Measurements from ENCODE around the gene HOXD9. TPM values are rescaled to one million over a fixed set of nuclear protein-coding genes. Genes with fewer than 3 reads are reported as not detected.

Gene HOXD9
- total RNA-seq, 2 experiments from 2014 or later = not detected

GRCh38 chr2:176091329-176092258, 30.9 kb upstream of the HOXD9 start:
- CTCF ChIA-PET = no interaction called here
- H3K4me1 Mint-ChIP-seq (ENCODE audit: low read depth) = peaks cover 43% of the 10 kb centered on the region
- intact Hi-C loops (cut with DNase I, micrococcal nuclease) = loop anchor here in 1 of 2 experiments (10.0 kb wide), 2 partner anchors 727 to 1397 kb away; no protein-coding TSS in a partner anchor

GRCh38 chr2:176092270-176093144, 30.0 kb upstream of the HOXD9 start, which contains the start of gene HOXD13:
Gene HOXD13 (plus strand): TSS chr2:176092721. CDS start chr2:176092891, 170 bp downstream.
- ChIA-PET POLR2A (interaction anchor here (0.5 kb wide), 1 partner anchor 39 kb away, joined by 3 read pairs; no protein-coding TSS in a partner anchor), CTCF (no interaction called here)
- H3K27me3 Mint-ChIP-seq = peaks cover 93% of the 10 kb centered on the region
- peaks cover 46% of the 10 kb centered on the region for H3K4me1 Mint-ChIP-seq (ENCODE audit: low read depth)
- peak in 1 of 14 experiments; percentile 30 for DNase-seq
- H3K36me3 Mint-ChIP-seq (ENCODE audit: low read depth) = no peaks in the 10 kb centered on the region
- peaks cover 13 to 37% of the 10 kb centered on the region in 2 experiments for H3K9me3 ChIP-seq (ENCODE audit: control insufficient read depth in 1 of 2, insufficient read depth in 1 of 2, low read length in 2 of 2)
- peak within 1 kb of the TSS; percentile 12 for H3K27ac Mint-ChIP-seq
- no peaks in the 10 kb centered on the region for H3K36me3 ChIP-seq (ENCODE audit: insufficient read depth, low read length)
- ATAC-seq (ENCODE audit: poor library complexity) = no peak
- no peak for TF ChIP-seq CTCF (IDR thresholded peaks at IDR 0.05)
- H3K4me3 ChIP-seq (ENCODE audit: low read length) = no peak within 1 kb of the TSS
- H3K27me3 ChIP-seq (ENCODE audit: control insufficient read depth in 1 of 2, insufficient read depth in 2 of 2, low read length in 2 of 2) = peaks cover 89 to 92% of the 10 kb centered on the region in 2 experiments
- H3K4me3 Mint-ChIP-seq = peak within 1 kb of the TSS; percentile 49
- peaks cover 3% of the 10 kb centered on the region for H3K9me3 Mint-ChIP-seq
- H3K27ac ChIP-seq (ENCODE audit: low read depth in 1 of 2, low read length in 2 of 2) = no peak within 1 kb of the TSS
- intact Hi-C loops (cut with DNase I, micrococcal nuclease) = loop anchor here in 1 of 2 experiments (10.0 kb wide), 2 partner anchors 728 to 1398 kb away; no protein-coding TSS in a partner anchor
- peaks cover 39% of the 10 kb centered on the region for H3K4me1 ChIP-seq (ENCODE audit: insufficient read depth, low read length)

More at GRCh38 chr2:176091329-176092258, 30.9 kb upstream of the HOXD9 start:
- Mint-ChIP-seq H3K9me3 (peaks cover 7% of the 10 kb centered on the region), H3K4me3 (peak overlapping the region; percentile 49), H3K27ac (peak overlapping the region; percentile 12), H3K27me3 (peaks cover 93% of the 10 kb centered on the region), H3K36me3 (ENCODE audit: low read depth) (peaks cover 5% of the 10 kb centered on the region)
- Histone ChIP-seq H3K27ac (ENCODE audit: low read depth in 1 of 2, low read length in 2 of 2) (no peak overlapping the region), H3K4me1 (ENCODE audit: insufficient read depth, low read length) (peaks cover 30% of the 10 kb centered on the region), H3K27me3 (ENCODE audit: control insufficient read depth in 1 of 2, insufficient read depth in 2 of 2, low read length in 2 of 2) (peaks cover 88 to 92% of the 10 kb centered on the region in 2 experiments), H3K4me3 (ENCODE audit: low read length) (no peak overlapping the region), H3K36me3 (ENCODE audit: insufficient read depth, low read length) (no peaks in the 10 kb centered on the region), H3K9me3 (ENCODE audit: control insufficient read depth in 1 of 2, insufficient read depth in 1 of 2, low read length in 2 of 2) (peaks cover 13 to 38% of the 10 kb centered on the region in 2 experiments)
- peak in 1 of 14 experiments; percentile 30 for DNase-seq
- POLR2A ChIA-PET = interaction anchor here (0.5 kb wide), 1 partner anchor 40 kb away, joined by 3 read pairs; no protein-coding TSS in a partner anchor
- no peak for ATAC-seq (ENCODE audit: poor library complexity)
- TF ChIP-seq CTCF (IDR thresholded peaks at IDR 0.05) = no peak

Measured in CD4-positive, alpha-beta T cell (primary cell).